GM04504 (cell line): Measurements from ENCODE around the gene C1GALT1.
"Not testable (repeated sequence)": the region's sequence is repeated elsewhere in the genome, so short reads cannot be mapped to it uniquely, and the experiment has no call there.

ENCODE experiments used
- DNase-seq: peaks from one replicate; pipeline ENCODE4 v3.0.0-alpha.2; 2012; ENCODE audit warnings: low read depth

The C1GALT1 gene

GRCh38 chr7:7169296-7169695, 13.0 kb upstream of the C1GALT1 start:
- no peak for DNase-seq

- DNase-seq: no peak
Observed at GRCh38 chr7:7173956-7174632, 8.2 kb upstream of the C1GALT1 start.

GRCh38 chr7:7175075-7175695, 7.2 kb upstream of the C1GALT1 start:
- DNase-seq: no peak

- peak; percentile 58 for DNase-seq
Observed at GRCh38 chr7:7176406-7177043, 5.8 kb upstream of the C1GALT1 start.

GRCh38 chr7:7177044-7177517, 5.3 kb upstream of the C1GALT1 start:
- no peak for DNase-seq

GRCh38 chr7:7178081-7178480, 4.3 kb upstream of the C1GALT1 start:
- no peak for DNase-seq

GRCh38 chr7:7178906-7179305, 3.4 kb upstream of the C1GALT1 start:
- DNase-seq: no peak

- no peak for DNase-seq
Observed at GRCh38 chr7:7180725-7181449, 1.5 kb upstream of the C1GALT1 start.

- no peak for DNase-seq
Observed at GRCh38 chr7:7181519-7182155, 707 bp upstream of the C1GALT1 start.

GRCh38 chr7:7183061-7183837, 905 bp downstream of the C1GALT1 start:
- DNase-seq: no peak

- no peak for DNase-seq
Observed at GRCh38 chr7:7183838-7184463, 1.6 kb downstream of the C1GALT1 start.

GRCh38 chr7:7185371-7185989, 3.1 kb downstream of the C1GALT1 start:
- DNase-seq: no peak

GRCh38 chr7:7188091-7188490, 5.7 kb downstream of the C1GALT1 start:
- DNase-seq: no peak

- DNase-seq: no peak
Observed at GRCh38 chr7:7188742-7189141, 6.4 kb downstream of the C1GALT1 start.

- DNase-seq: no peak
Observed at GRCh38 chr7:7190142-7190541, 7.8 kb downstream of the C1GALT1 start.

- no peak for DNase-seq
Observed at GRCh38 chr7:7191137-7191536, 8.8 kb downstream of the C1GALT1 start.

- not testable (repeated sequence) for DNase-seq
Observed at GRCh38 chr7:7192798-7193788, 10.7 kb downstream of the C1GALT1 start.

- DNase-seq: not testable (repeated sequence)
Observed at GRCh38 chr7:7199592-7199991, 17.2 kb downstream of the C1GALT1 start.

- DNase-seq: not testable (repeated sequence)
Observed at GRCh38 chr7:7200255-7200654, 17.9 kb downstream of the C1GALT1 start.
